Neural cell (in vitro differentiated cells): Measurements from ENCODE around the gene MICALL1. TPM values are rescaled to one million over a fixed set of nuclear protein-coding genes. Genes with fewer than 3 reads are reported as not detected.

ENCODE experiments used
- H2AFZ ChIP-seq: fragments of 200-600, 300-800 bp; sonication (generic), shearing (Covaris generic); 2 replicates; pipeline ENCODE4 v1.6.0; 2014; ENCODE audit warnings: low read depth, mild to moderate bottlenecking, antibody characterized with exemption, low read length, moderate library complexity
- H3F3A ChIP-seq: fragments of 200-600 bp; shearing (Covaris generic); 2 replicates; pipeline ENCODE4 v1.6.1; 2016; ENCODE audit warnings: mild to moderate bottlenecking, moderate library complexity, mixed read lengths, antibody characterized with exemption, low read length; ENCODE audit not compliant: insufficient read depth, poor library complexity, severe bottlenecking
- H3K27ac ChIP-seq: fragments of 200-600, 300-800 bp; sonication (generic), shearing (Covaris generic); 2 replicates; pipeline ENCODE4 v1.5.1; 2014; ENCODE audit warnings: mild to moderate bottlenecking, low read length, moderate library complexity
- H3K27me3 ChIP-seq: fragments of 300-800, 200-600 bp; sonication (generic), shearing (Covaris generic); 2 replicates; pipeline ENCODE4 v1.6.0; 2014; ENCODE audit warnings: mild to moderate bottlenecking, low read depth, low read length, moderate library complexity; ENCODE audit not compliant: insufficient read depth
- H3K36me3 ChIP-seq: fragments of 300-800, 200-600 bp; sonication (generic), shearing (Covaris generic); 2 replicates; pipeline ENCODE4 v1.5.1; 2014; ENCODE audit warnings: mild to moderate bottlenecking, antibody characterized with exemption, low read length, moderate library complexity; ENCODE audit not compliant: insufficient read depth
- H3K4me2 ChIP-seq: fragments of 300-800, 200-600 bp; sonication (generic), shearing (Covaris generic); 2 replicates; pipeline ENCODE4 v1.6.0; 2014; ENCODE audit warnings: mild to moderate bottlenecking, low read length
- H3K4me3 ChIP-seq: fragments of 300-800, 200-600 bp; sonication (generic), shearing (Covaris generic); 2 replicates; pipeline ENCODE4 v1.5.1; 2014; ENCODE audit warnings: mild to moderate bottlenecking, low read length, moderate library complexity
- H3K79me2 ChIP-seq: fragments of 200-600 bp; shearing (Covaris generic); replicated peaks from 2 replicates; pipeline ENCODE4 v1.6.0; 2014; ENCODE audit warnings: mild to moderate bottlenecking, low read length, moderate library complexity; ENCODE audit not compliant: insufficient read depth
- H3K9ac ChIP-seq: fragments of 300-800, 200-600 bp; sonication (generic), shearing (Covaris generic); 2 replicates; pipeline ENCODE4 v1.6.1; 2016; ENCODE audit warnings: mild to moderate bottlenecking, low read length, mixed read lengths
- H3K9me2 ChIP-seq: fragments of 200-600 bp; shearing (Covaris generic); 2 replicates; pipeline ENCODE4 v1.6.1; 2016; ENCODE audit warnings: mild to moderate bottlenecking, low read length, mixed read lengths; ENCODE audit not compliant: insufficient read depth
- H3K9me3 ChIP-seq: fragments of 200-600, 300-800 bp; sonication (generic), shearing (Covaris generic); 2 replicates; pipeline ENCODE4 v1.6.1; 2016; ENCODE audit warnings: mild to moderate bottlenecking, mixed run types, low read length, moderate library complexity, mixed read lengths
- H4K20me1 ChIP-seq: fragments of 200-600 bp; shearing (Covaris generic); 2 replicates; pipeline ENCODE4 v1.6.1; 2016; ENCODE audit warnings: mild to moderate bottlenecking, mixed run types; ENCODE audit not compliant: insufficient read depth
- CTCF ChIP-seq: fragments of 450-650 bp; IDR thresholded peaks from 2 replicates; pipeline ENCODE4 v1.5.1; 2014; ENCODE audit warnings: antibody characterized with exemption, mild to moderate bottlenecking, moderate library complexity; ENCODE audit not compliant: poor library complexity, severe bottlenecking
- EP300 ChIP-seq: fragments of 450-650 bp; conservative IDR thresholded peaks from 2 replicates; pipeline ENCODE4 v1.6.1; 2014; ENCODE audit warnings: antibody characterized with exemption, mild to moderate bottlenecking, moderate library complexity; ENCODE audit not compliant: poor library complexity, severe bottlenecking
- EZH2 ChIP-seq: fragments of 200-600, 300-800 bp; shearing (Covaris generic), sonication (generic); IDR thresholded peaks from 2 replicates; pipeline ENCODE4 v1.6.1; 2014; ENCODE audit warnings: antibody characterized with exemption, low read length, borderline replicate concordance, mild to moderate bottlenecking; ENCODE audit not compliant: insufficient read depth, poor library complexity, severe bottlenecking
- MXI1 ChIP-seq: fragments of 450-650 bp; conservative IDR thresholded peaks from 2 replicates; pipeline ENCODE4 v1.6.1; 2014; ENCODE audit warnings: antibody characterized with exemption, mild to moderate bottlenecking; ENCODE audit not compliant: poor library complexity, severe bottlenecking
- POLR2AphosphoS5 ChIP-seq: IDR thresholded peaks from 2 replicates; pipeline ENCODE4 v1.6.1; 2012
- RAD21 ChIP-seq: fragments of 450-650 bp; conservative IDR thresholded peaks from 2 replicates; pipeline ENCODE4 v1.6.1; 2014; ENCODE audit warnings: antibody characterized with exemption, mild to moderate bottlenecking, moderate library complexity
- REST ChIP-seq: IDR thresholded peaks from 2 replicates; pipeline ENCODE4 v1.6.1; 2012; ENCODE audit warnings: borderline replicate concordance
- SMC3 ChIP-seq: fragments of 450-650 bp; conservative IDR thresholded peaks from 2 replicates; pipeline ENCODE4 v1.6.1; 2014; ENCODE audit warnings: antibody characterized with exemption, mild to moderate bottlenecking, moderate library complexity; ENCODE audit not compliant: poor library complexity
- TAF1 ChIP-seq: IDR thresholded peaks from 2 replicates; pipeline ENCODE4 v1.6.1; 2012; ENCODE audit warnings: low read depth
- polyA plus RNA-seq: library from polyadenylated mRNA; depleted of rRNA; stranded (reverse); fragments of >200 nt; gene quantifications from 2 replicates; pipeline ENCODE4 v1.2.3, GENCODE V29; 2014

Gene MICALL1
- polyA plus RNA-seq, 1 donor from 2014 or later: 11.4 TPM

- no peaks in the 10 kb centered on the region for H4K20me1 ChIP-seq
- no peaks in the 10 kb centered on the region for H3K36me3 ChIP-seq
Observed at GRCh38 chr22:37865510-37865909, 40.6 kb upstream of the MICALL1 start.

GRCh38 chr22:37870273-37870672, 35.8 kb upstream of the MICALL1 start:
- Histone ChIP-seq H4K20me1 (no peaks in the 10 kb centered on the region), H3K79me2 (no peaks in the 10 kb centered on the region)
- no peak for TF ChIP-seq EZH2
- TF ChIP-seq SMC3: no peak
- no peak for TF ChIP-seq EP300
- no peak for TF ChIP-seq MXI1
- TF ChIP-seq RAD21: no peak
- TF ChIP-seq CTCF: no peak
- TF ChIP-seq POLR2AphosphoS5: no peak

More at GRCh38 chr22:37865510-37865909, 40.6 kb upstream of the MICALL1 start:
- H2AFZ ChIP-seq: no peak overlapping the region
- no peaks in the 10 kb centered on the region for H3K9me2 ChIP-seq
- no peak overlapping the region for H3K27ac ChIP-seq
- no peaks in the 10 kb centered on the region for H3K27me3 ChIP-seq
- no peak overlapping the region for H3K4me3 ChIP-seq
- no peak overlapping the region for H3K9ac ChIP-seq
- no peaks in the 10 kb centered on the region for H3K9me3 ChIP-seq
- TF ChIP-seq CTCF: no peak
- TF ChIP-seq EP300: no peak
- TF ChIP-seq MXI1: no peak
- TF ChIP-seq TAF1: no peak
- TF ChIP-seq POLR2AphosphoS5: no peak
- no peak for TF ChIP-seq RAD21
- TF ChIP-seq REST: no peak
- TF ChIP-seq SMC3: no peak
- no peak for TF ChIP-seq EZH2
- no peak overlapping the region for H3K4me2 ChIP-seq
- no peaks in the 10 kb centered on the region for H3K79me2 ChIP-seq
- H3F3A ChIP-seq: no peaks in the 10 kb centered on the region

More at GRCh38 chr22:37870273-37870672, 35.8 kb upstream of the MICALL1 start:
- Histone ChIP-seq H2AFZ (no peak overlapping the region), H3K4me2 (no peak overlapping the region), H3F3A (no peaks in the 10 kb centered on the region), H3K9me2 (no peaks in the 10 kb centered on the region), H3K27me3 (no peaks in the 10 kb centered on the region), H3K9me3 (no peaks in the 10 kb centered on the region), H3K4me3 (no peak overlapping the region), H3K36me3 (no peaks in the 10 kb centered on the region), H3K9ac (no peak overlapping the region), H3K27ac (no peak overlapping the region)
